Neuronal stem cell (in vitro differentiated cells): Measurements from ENCODE around the gene CHCHD3. TPM values are rescaled to one million over a fixed set of nuclear protein-coding genes. Genes with fewer than 3 reads are reported as not detected.

Experiments
- DNase-seq: peaks from one replicate; pipeline ENCODE4 v3.0.0-alpha.2; 2013; ENCODE audit warnings: low spot score
- H2AFZ ChIP-seq: one replicate; pipeline ENCODE4 v1.6.1; 2013; ENCODE audit warnings: mild to moderate bottlenecking, low read length, inconsistent platforms
- H2AK5ac ChIP-seq: 2 replicates; pipeline ENCODE4 v1.6.1; 2013; ENCODE audit warnings: low read depth, mild to moderate bottlenecking, inconsistent platforms, low read length, moderate library complexity, mixed read lengths
- H2BK120ac ChIP-seq: 2 replicates; pipeline ENCODE4 v1.6.1; 2013; ENCODE audit warnings: low read depth, mild to moderate bottlenecking, inconsistent platforms, low read length, moderate library complexity, mixed read lengths
- H2BK12ac ChIP-seq: one replicate; pipeline ENCODE4 v1.6.1; 2013; ENCODE audit warnings: low read length, inconsistent platforms
- H2BK15ac ChIP-seq: 2 replicates; pipeline ENCODE4 v1.6.1; 2013; ENCODE audit warnings: mild to moderate bottlenecking, low read length, inconsistent platforms, mixed read lengths
- H2BK5ac ChIP-seq: one replicate; pipeline ENCODE4 v1.6.1; 2013; ENCODE audit warnings: inconsistent platforms, mild to moderate bottlenecking, low read length, moderate library complexity
- H3K14ac ChIP-seq: one replicate; pipeline ENCODE4 v1.6.1; 2013; ENCODE audit warnings: low read length, inconsistent platforms
- H3K18ac ChIP-seq: 2 replicates; pipeline ENCODE4 v1.6.1; 2013; ENCODE audit warnings: low read length, inconsistent platforms
- H3K23ac ChIP-seq: 2 replicates; pipeline ENCODE4 v1.6.1; 2013; ENCODE audit warnings: low read depth, mild to moderate bottlenecking, mixed read lengths, low read length, inconsistent platforms; ENCODE audit not compliant: poor library complexity
- H3K27ac ChIP-seq: replicated peaks from 3 replicates; pipeline ENCODE4 v1.5.1; 2013; ENCODE audit warnings: low read length, inconsistent platforms
- H3K27me3 ChIP-seq, 3 experiments: 2 replicates each; pipeline ENCODE4 v1.6.1; 2013; ENCODE audit warnings: low read length in 3 of 3, mild to moderate bottlenecking in 2 of 3, inconsistent platforms in 1 of 3, low read depth in 1 of 3, mixed read lengths in 1 of 3, moderate library complexity in 1 of 3; ENCODE audit not compliant: control insufficient read depth in 3 of 3, insufficient read depth in 3 of 3
- H3K36me3 ChIP-seq, 2 donors: replicated peaks in 1 of 2; 2 replicates each; pipeline ENCODE4 v1.6.1; 2013; ENCODE audit warnings: low read length in 2 of 2; ENCODE audit not compliant: control insufficient read depth in 2 of 2, insufficient read depth in 2 of 2
- H3K4ac ChIP-seq: 2 replicates; pipeline ENCODE4 v1.6.1; 2013; ENCODE audit warnings: inconsistent platforms, mild to moderate bottlenecking, low read length, moderate library complexity
- H3K4me1 ChIP-seq, 2 donors: 1 replicate in 1 of 2; 2 replicates in 1 of 2; pipeline ENCODE4 v1.6.1; 2013; ENCODE audit warnings: low read length in 2 of 2, low read depth in 1 of 2; ENCODE audit not compliant: control insufficient read depth in 2 of 2, insufficient read depth in 1 of 2
- H3K4me2 ChIP-seq: one replicate; pipeline ENCODE4 v1.6.1; 2013; ENCODE audit warnings: mild to moderate bottlenecking, low read length, inconsistent platforms; ENCODE audit not compliant: insufficient read depth, poor library complexity, severe bottlenecking
- H3K4me3 ChIP-seq, 2 donors: 2 replicates each; pipeline ENCODE4 v1.5.1; 2013; ENCODE audit warnings: low read length in 2 of 2, mild to moderate bottlenecking in 2 of 2, inconsistent platforms in 1 of 2, moderate library complexity in 1 of 2
- H3K79me1 ChIP-seq: one replicate; pipeline ENCODE4 v1.6.1; 2013; ENCODE audit warnings: low read depth, mild to moderate bottlenecking, inconsistent platforms, low read length, moderate library complexity
- H3K9ac ChIP-seq: one replicate; pipeline ENCODE4 v1.6.1; 2013; ENCODE audit warnings: mild to moderate bottlenecking, low read depth, low read length, inconsistent platforms; ENCODE audit not compliant: poor library complexity
- H3K9me3 ChIP-seq, 2 donors: replicated peaks in 1 of 2; 2 replicates each; pipeline versions ENCODE3 to v1.6.1; 2013; ENCODE audit warnings: low read length in 2 of 2, mild to moderate bottlenecking in 2 of 2, inconsistent platforms in 1 of 2, low read depth in 1 of 2, mixed read lengths in 1 of 2, moderate library complexity in 1 of 2; ENCODE audit not compliant: control insufficient read depth in 2 of 2, insufficient read depth in 1 of 2
- H4K8ac ChIP-seq: one replicate; pipeline ENCODE4 v1.6.1; 2013; ENCODE audit warnings: low read depth, mild to moderate bottlenecking, inconsistent platforms, low read length, moderate library complexity
- H4K91ac ChIP-seq: one replicate; pipeline ENCODE4 v1.6.1; 2013; ENCODE audit warnings: low read length, low read depth, mild to moderate bottlenecking, inconsistent platforms; ENCODE audit not compliant: poor library complexity
- WGBS, 2 donors: extraction: QIAGEN DNeasy Blood & Tissue Kit; methylation state at CpG; one replicate each; pipeline ENCODE4 v1.1.7; 2013; ENCODE audit warnings: missing lambda C conversion rate in 2 of 2, mixed read lengths in 1 of 2; ENCODE audit not compliant: insufficient read length in 2 of 2, insufficient replicate concordance in 1 of 2; ENCODE audit errors: extremely low coverage in 2 of 2; 5-methylcytosine and 5-hydroxymethylcytosine counted together
- small RNA-seq: library from polyadenylated mRNA; stranded (forward); fragments of <200 nt; extraction: miRNeasy Mini kit (QIAGEN cat#:217004); gene quantifications from one replicate; pipeline ENCODE3, GENCODE V24; 2013; ENCODE audit not compliant: insufficient read depth

The CHCHD3 gene

DNA sequence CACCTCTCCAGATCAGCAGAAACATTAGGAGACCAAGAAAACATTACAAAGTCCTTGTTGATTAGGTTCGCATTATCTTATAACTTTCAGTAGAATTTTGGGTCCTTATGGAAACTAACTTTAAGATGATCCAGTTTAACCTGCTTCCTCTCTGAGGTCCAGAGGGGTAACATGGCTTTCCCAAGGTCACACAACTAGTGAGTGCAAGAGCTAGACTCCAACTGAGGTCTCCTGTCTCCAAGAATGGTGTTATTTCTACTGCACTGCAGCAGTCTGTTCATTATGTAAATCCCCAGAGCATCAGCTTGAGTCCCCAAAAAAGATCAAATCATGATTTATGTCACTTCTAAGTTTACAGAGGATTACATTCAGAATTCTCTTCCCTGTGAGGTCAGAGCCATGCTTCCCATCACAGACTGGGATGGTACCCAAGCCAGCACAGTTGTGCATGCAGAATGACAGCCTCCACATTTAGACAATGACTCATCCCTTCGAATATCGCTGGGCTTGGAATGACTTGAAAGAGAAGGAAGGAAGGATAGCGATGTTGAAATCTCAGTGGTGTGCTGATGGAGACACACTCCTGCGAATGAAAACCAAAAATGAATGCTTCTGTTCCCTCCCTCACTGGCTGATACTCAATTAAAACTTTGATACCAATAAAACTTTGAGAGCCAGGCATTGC, 342.5 kb downstream of the CHCHD3 start:
- Histone ChIP-seq H4K8ac (no peak overlapping the region), H3K23ac (no peak overlapping the region), H3K14ac (no peak overlapping the region), H3K4me1 (no peaks in the 10 kb centered on the region), H3K4ac (no peak overlapping the region), H3K4me2 (no peak overlapping the region), H3K27ac (no peak overlapping the region), H2BK15ac (no peak overlapping the region), H3K18ac (no peak overlapping the region), H3K36me3 (no peaks in the 10 kb centered on the region), H4K91ac (no peak overlapping the region), H3K79me1 (no peaks in the 10 kb centered on the region), H2BK120ac (no peak overlapping the region), H2BK5ac (no peak overlapping the region), H3K9me3 (no peaks in the 10 kb centered on the region), H2BK12ac (no peak overlapping the region), H3K27me3 (no peaks in the 10 kb centered on the region), H2AK5ac (no peak overlapping the region), H2AFZ (no peak overlapping the region), H3K9ac (no peak overlapping the region), H3K4me3 (no peak overlapping the region)
- no peak for DNase-seq
- WGBS, 2 donors, result no CpG with 5 or more reads among the region's 5 CpGs

DNA sequence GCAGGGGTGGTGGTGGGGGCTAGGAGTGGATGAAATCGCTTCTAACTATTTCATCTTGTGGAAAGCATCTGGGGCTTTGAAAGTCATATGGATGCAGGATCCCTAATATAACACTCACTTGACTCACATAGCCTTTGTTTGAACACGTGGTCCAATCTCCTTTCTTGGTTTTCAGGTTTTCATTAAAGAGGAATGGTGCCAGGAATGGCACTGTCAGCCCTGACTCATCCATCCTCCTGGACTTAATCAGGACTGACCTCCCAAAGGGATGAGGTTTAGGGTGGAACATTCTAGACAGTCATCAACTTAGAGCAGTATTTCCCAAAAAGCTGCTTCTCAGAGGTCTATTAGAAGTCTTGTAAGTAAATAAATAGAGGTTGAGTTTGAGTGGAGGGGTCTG, 343.6 kb downstream of the CHCHD3 start:
- H2BK12ac ChIP-seq, result no peak overlapping the region
- H3K14ac ChIP-seq, result no peak overlapping the region
- no peak overlapping the region for H2AK5ac ChIP-seq
- no peak for DNase-seq
- H3K4me2 ChIP-seq, result no peak overlapping the region
- H3K9ac ChIP-seq, result no peak overlapping the region
- no peaks in the 10 kb centered on the region for H3K27me3 ChIP-seq
- H3K18ac ChIP-seq, result no peak overlapping the region
- no peak overlapping the region for H4K8ac ChIP-seq
- no peak overlapping the region for H3K23ac ChIP-seq
- H3K4me3 ChIP-seq, result no peak overlapping the region
- H3K4me1 ChIP-seq, result no peaks in the 10 kb centered on the region
- no peaks in the 10 kb centered on the region for H3K79me1 ChIP-seq
- no peaks in the 10 kb centered on the region for H3K36me3 ChIP-seq
- no peak overlapping the region for H2BK120ac ChIP-seq
- no peak overlapping the region for H3K4ac ChIP-seq
- no peak overlapping the region for H4K91ac ChIP-seq
- H3K9me3 ChIP-seq, result no peaks in the 10 kb centered on the region
- no peak overlapping the region for H3K27ac ChIP-seq
- no peak overlapping the region for H2AFZ ChIP-seq
- H2BK5ac ChIP-seq, result no peak overlapping the region
- no peak overlapping the region for H2BK15ac ChIP-seq
- WGBS, 2 donors, result no CpG with 5 or more reads among the region's 2 CpGs

DNA sequence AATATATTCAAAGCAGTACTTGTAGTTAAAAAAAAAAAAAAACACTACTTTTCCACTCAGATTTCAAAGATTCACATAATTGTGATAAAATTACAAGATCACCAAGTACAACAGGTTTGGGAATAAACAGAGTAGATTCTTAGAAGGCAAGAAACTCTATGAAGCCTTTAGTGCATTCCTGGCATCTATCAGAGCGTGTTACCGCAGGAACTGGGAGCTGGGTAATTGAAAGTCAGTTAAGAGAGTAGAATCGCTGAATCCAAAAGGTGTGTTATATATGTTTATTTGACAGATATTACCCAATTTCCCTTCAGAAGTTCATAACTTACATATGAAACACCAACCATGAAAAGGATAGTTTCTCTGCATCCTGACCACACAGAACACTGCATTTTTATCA, 346.4 kb downstream of the CHCHD3 start:
- no peak overlapping the region for H2AFZ ChIP-seq
- no peak overlapping the region for H3K4me3 ChIP-seq
- H2BK15ac ChIP-seq, result no peak overlapping the region
- H3K4me2 ChIP-seq, result no peak overlapping the region
- no peak overlapping the region for H2AK5ac ChIP-seq
- H3K4ac ChIP-seq, result no peak overlapping the region
- no peaks in the 10 kb centered on the region for H3K36me3 ChIP-seq
- no peak overlapping the region for H3K18ac ChIP-seq
- H3K14ac ChIP-seq, result no peak overlapping the region
- no peak overlapping the region for H4K8ac ChIP-seq
- no peaks in the 10 kb centered on the region for H3K27me3 ChIP-seq
- no peaks in the 10 kb centered on the region for H3K4me1 ChIP-seq
- no peak overlapping the region for H3K9ac ChIP-seq
- no peak overlapping the region for H4K91ac ChIP-seq
- H2BK120ac ChIP-seq, result no peak overlapping the region
- no peak overlapping the region for H2BK5ac ChIP-seq
- DNase-seq, result no peak
- no CpG with 5 or more reads among the region's 3 CpGs for WGBS, 2 donors
- H3K23ac ChIP-seq, result no peak overlapping the region
- H3K9me3 ChIP-seq, result no peaks in the 10 kb centered on the region
- H3K27ac ChIP-seq, result no peak overlapping the region
- no peak overlapping the region for H2BK12ac ChIP-seq
- H3K79me1 ChIP-seq, result no peaks in the 10 kb centered on the region

Small RNA genes within 50 kb of the gene (small RNA-seq; reads per million reads assigned to genes)
- gene RF00218, result not detected
- not detected for gene RNU6-92P
